Left forelimb (tissue), 1 donor: ENCODE measurements around the gene CAPN7.
"Not testable (repeated sequence)": the region's sequence is repeated elsewhere in the genome, so short reads cannot be mapped to it uniquely, and the experiment has no call there.

ENCODE experiments used
- DNase-seq: peaks from one replicate; pipeline ENCODE4 v3.0.0-alpha.2; 2018; ENCODE audit warnings: low spot score

The CAPN7 gene

GRCh38 chr3:15205934-15206661, at the start of gene CAPN7:
Gene CAPN7 (plus strand): TSS chr3:15206246. CDS start chr3:15206496, 250 bp downstream.
- DNase-seq = peak; percentile 94

- no peak for DNase-seq
These were observed 48.6 kb upstream of the CAPN7 start for GRCh38 chr3:15157441-15157840.

GRCh38 chr3:15159501-15160136, 46.4 kb upstream of the CAPN7 start:
- DNase-seq = no peak

- no peak for DNase-seq
These were observed 45.4 kb upstream of the CAPN7 start for GRCh38 chr3:15160662-15161061.

GRCh38 chr3:15161133-15161532, 44.9 kb upstream of the CAPN7 start:
- DNase-seq = no peak

- DNase-seq = not testable (repeated sequence)
These were observed 42.4 kb upstream of the CAPN7 start for GRCh38 chr3:15163656-15164055.

GRCh38 chr3:15164340-15164739, 41.7 kb upstream of the CAPN7 start:
- DNase-seq = no peak

- DNase-seq = no peak
These were observed 41.0 kb upstream of the CAPN7 start for GRCh38 chr3:15165061-15165460.

- DNase-seq = not testable (repeated sequence)
These were observed 39.7 kb upstream of the CAPN7 start for GRCh38 chr3:15166391-15166790.

- no peak for DNase-seq
These were observed 35.0 kb upstream of the CAPN7 start for GRCh38 chr3:15171096-15171495.

- no peak for DNase-seq
These were observed 33.2 kb upstream of the CAPN7 start for GRCh38 chr3:15172806-15173205.

- no peak for DNase-seq
These were observed 31.1 kb upstream of the CAPN7 start for GRCh38 chr3:15174953-15175352.

GRCh38 chr3:15175605-15176004, 30.4 kb upstream of the CAPN7 start:
- DNase-seq = no peak

- no peak for DNase-seq
These were observed 25.9 kb upstream of the CAPN7 start for GRCh38 chr3:15180042-15180611.

GRCh38 chr3:15181511-15181910, 24.5 kb upstream of the CAPN7 start:
- DNase-seq = no peak

GRCh38 chr3:15181963-15182362, 24.1 kb upstream of the CAPN7 start:
- no peak for DNase-seq

- DNase-seq = no peak
These were observed 23.0 kb upstream of the CAPN7 start for GRCh38 chr3:15183011-15183410.

GRCh38 chr3:15185404-15185803, 20.6 kb upstream of the CAPN7 start:
- no peak for DNase-seq

- no peak for DNase-seq
These were observed 20.0 kb upstream of the CAPN7 start for GRCh38 chr3:15186101-15186476.

GRCh38 chr3:15186477-15187164, 19.4 kb upstream of the CAPN7 start:
- not testable (repeated sequence) for DNase-seq

- DNase-seq = no peak
These were observed 8.6 kb upstream of the CAPN7 start for GRCh38 chr3:15197340-15198029.

GRCh38 chr3:15198686-15199085, 7.4 kb upstream of the CAPN7 start:
- no peak for DNase-seq
